HL-60 (cell line): ENCODE measurements around the gene STK32B.

Source experiments
- DNase-seq, 2 experiments: peaks; one replicate each; pipeline ENCODE4 v3.0.0-alpha.2; 2010 to 2020; ENCODE audit warnings: low read depth in 1 of 2, low spot score in 1 of 2
- H3K27ac ChIP-seq: fragments of 250-450 bp; sonication (Bioruptor Pico); replicated peaks from 2 replicates; pipeline ENCODE4 v1.5.1; 2020; ENCODE audit warnings: mild to moderate bottlenecking, moderate library complexity
- H3K27me3 ChIP-seq: fragments of 250-450 bp; sonication (Bioruptor Pico); 2 replicates; pipeline ENCODE4 v1.5.1; 2021; ENCODE audit warnings: mild to moderate bottlenecking, moderate library complexity; ENCODE audit not compliant: insufficient read depth, poor library complexity, severe bottlenecking
- H3K4me3 ChIP-seq: replicated peaks from 2 replicates; pipeline ENCODE4 v1.5.1; 2011; ENCODE audit warnings: mild to moderate bottlenecking, control low read depth, low read length; ENCODE audit not compliant: insufficient read depth
- CTCF ChIP-seq: IDR thresholded peaks from one replicate; pipeline ENCODE4 v1.5.1; 2011; ENCODE audit warnings: low read length, control low read depth, inconsistent platforms; ENCODE audit not compliant: insufficient read depth
- GABPA ChIP-seq: IDR thresholded peaks from 2 replicates; pipeline ENCODE4 v1.6.1; 2012; ENCODE audit warnings: low read depth
- POLR2AphosphoS5 ChIP-seq: IDR thresholded peaks from 2 replicates; pipeline ENCODE4 v1.6.1; 2012; ENCODE audit warnings: low read depth
- REST ChIP-seq: IDR thresholded peaks from 2 replicates; pipeline ENCODE4 v1.6.1; 2012; ENCODE audit warnings: low read depth; ENCODE audit not compliant: insufficient replicate concordance
- SPI1 ChIP-seq: IDR thresholded peaks from 2 replicates; pipeline ENCODE4 v1.6.1; 2012; ENCODE audit warnings: low read depth, mild to moderate bottlenecking, borderline replicate concordance

Gene STK32B

DNA sequence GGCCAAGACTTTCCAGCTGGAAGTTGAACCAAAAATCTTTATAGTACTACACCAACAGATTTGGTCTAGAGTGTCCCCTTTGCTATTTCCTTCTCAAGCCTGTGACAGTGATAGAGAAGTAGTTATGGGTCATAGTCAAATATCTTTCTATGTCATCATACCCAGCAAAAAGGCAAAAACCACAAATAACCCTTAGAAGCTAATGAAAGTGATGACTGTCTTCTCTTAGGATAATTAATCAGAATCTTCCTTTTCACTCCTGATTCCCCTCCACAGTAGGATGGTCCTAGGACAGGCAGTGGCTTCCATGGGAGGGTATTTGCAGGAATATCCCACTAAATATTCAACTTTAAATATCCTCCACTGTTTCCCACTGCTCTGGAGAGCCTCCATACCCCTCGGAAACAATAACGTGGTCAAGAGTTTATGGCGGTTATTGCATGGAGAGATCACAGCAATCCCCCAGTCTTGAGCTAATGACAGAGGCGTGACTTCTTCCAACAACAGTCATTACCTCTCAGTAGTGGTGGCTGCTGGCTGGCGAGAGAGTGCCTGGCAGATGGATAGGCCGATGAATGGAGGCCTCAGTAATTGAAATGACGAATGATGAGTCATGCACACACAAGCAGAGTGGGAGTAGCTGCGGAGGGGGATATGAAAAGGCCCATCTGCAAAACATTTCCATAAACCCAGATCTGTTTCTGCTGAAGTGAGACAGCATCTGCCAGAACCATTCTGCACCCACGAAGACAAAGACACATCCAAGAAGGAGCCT, 154.9 kb downstream of the STK32B start:
- TF ChIP-seq GABPA = no peak
- no peak for TF ChIP-seq CTCF
- TF ChIP-seq SPI1 = no peak
- TF ChIP-seq REST = no peak
- no peak for TF ChIP-seq POLR2AphosphoS5
- Histone ChIP-seq H3K27ac (no peak overlapping the region), H3K27me3 (no peaks in the 10 kb centered on the region), H3K4me3 (no peak overlapping the region)
- no peak for DNase-seq

DNA sequence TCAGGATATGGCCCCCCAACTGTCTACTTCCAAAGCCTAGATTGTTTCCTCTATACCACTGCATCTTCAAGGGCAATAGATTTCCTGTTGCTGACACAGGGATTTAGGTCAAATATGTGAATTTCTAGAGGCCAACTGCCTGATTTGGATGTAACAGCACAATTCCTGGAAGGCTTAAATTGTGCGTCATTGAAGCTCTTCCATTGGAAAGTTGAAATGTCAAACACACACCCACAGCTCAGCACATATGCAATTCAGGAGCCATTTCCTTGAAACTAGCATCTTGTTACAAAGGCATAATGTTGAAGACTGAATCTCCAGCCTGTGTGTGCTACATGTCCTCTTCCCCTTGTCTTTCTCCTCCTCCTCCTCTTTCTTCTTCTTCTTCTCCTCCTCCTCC, 158.6 kb downstream of the STK32B start:
- DNase-seq = no peak
- H3K27me3 ChIP-seq = no peaks in the 10 kb centered on the region
- no peak for TF ChIP-seq REST
- TF ChIP-seq SPI1 = no peak
- TF ChIP-seq CTCF = no peak
- no peak for TF ChIP-seq POLR2AphosphoS5
- no peak for TF ChIP-seq GABPA
- no peak overlapping the region for H3K4me3 ChIP-seq
- H3K27ac ChIP-seq = no peak overlapping the region

- no peak overlapping the region for H3K27ac ChIP-seq
- TF ChIP-seq CTCF (no peak), REST (no peak)
- H3K4me3 ChIP-seq = no peak overlapping the region
- no peak for DNase-seq
- H3K27me3 ChIP-seq = no peaks in the 10 kb centered on the region
Observed at GRCh38 chr4:5211282-5211839, 160.1 kb downstream of the STK32B start.
